Measurements from ENCODE around the gene PINLYP. TPM values are rescaled to one million over a fixed set of nuclear protein-coding genes. Genes with fewer than 3 reads are reported as not detected.

Gene PINLYP
- total and polyA plus RNA-seq, 2 of the 13 experiments (the other 11 are each of a cell fraction or from before 2014, with no cell fraction given) = 0.21 to 0.24 TPM

- no peak for FAIRE-seq
- H3K9ac ChIP-seq (ENCODE audit: insufficient read depth, low read depth, low read length) = no peak overlapping the region
- no peak overlapping the region for H2AFZ ChIP-seq (ENCODE audit: low read length)
- H3K27ac ChIP-seq (ENCODE audit: extremely low read length, insufficient read depth, low read length) = no peak overlapping the region
- DNase-seq (ENCODE audit: low spot score) = no peak
- H3K9me3 ChIP-seq (ENCODE audit: low read length) = no peaks in the 10 kb centered on the region
- H3K79me2 ChIP-seq (ENCODE audit: insufficient read depth, low read length) = peaks cover 4% of the 10 kb centered on the region
- no peak for ATAC-seq
- peaks cover 3% of the 10 kb centered on the region in 2 experiments; a peak in 4 of 5 replicates for H3K36me3 ChIP-seq (replicated peaks in 1 of 2; ENCODE audit: control insufficient read depth in 1 of 2, insufficient read depth in 2 of 2, low read length in 2 of 2)
- CTCF ChIA-PET (ENCODE audit: low intra/inter-chr PET ratio, low total read pairs) = no interaction called here
- POLR2A ChIA-PET = no interaction called here
- H3K4me3 ChIP-seq (replicated peaks in 1 of 3; ENCODE audit: insufficient read depth in 1 of 3, low read depth in 2 of 3, low read length in 3 of 3) = no peak overlapping the region
- intact Hi-C loops (cut with micrococcal nuclease; ENCODE audit: unreplicated experiment) = loop anchor here (10.0 kb wide), 1 partner anchor 65 kb away; the partner anchor contains the start of gene ETHE1
- H3K27me3 ChIP-seq (ENCODE audit: control insufficient read depth in 1 of 2, insufficient read depth in 2 of 2, low read length in 2 of 2) = no peaks in the 10 kb centered on the region
- H4K20me1 ChIP-seq (ENCODE audit: insufficient read depth, low read length) = peaks cover 2% of the 10 kb centered on the region; the same call in 1 of the 2 replicates
- no TSS peak for BruUV-seq (replicated peaks)
- TF ChIP-seq ZNF768 (CRISPR knock-in tag; IDR thresholded peaks at IDR 0.05) (no peak), TIGD3 (CRISPR knock-in tag; IDR thresholded peaks at IDR 0.05; ENCODE audit: borderline replicate concordance) (no peak), YY1 (IDR thresholded peaks at IDR 0.05; ENCODE audit: insufficient read depth, insufficient replicate concordance, low read depth, low read length) (no peak), MED1 (CRISPR knock-in tag; IDR thresholded peaks at IDR 0.05) (no peak), HINFP (CRISPR knock-in tag; IDR thresholded peaks at IDR 0.05; ENCODE audit: low read depth) (no peak), MEIS2 (CRISPR knock-in tag; IDR thresholded peaks at IDR 0.05) (no peak), MXD1 (CRISPR knock-in tag; IDR thresholded peaks at IDR 0.05) (no peak), ZNF121 (CRISPR knock-in tag; IDR thresholded peaks at IDR 0.05) (no peak), ZFP91 (CRISPR knock-in tag; IDR thresholded peaks at IDR 0.05; ENCODE audit: borderline replicate concordance) (no peak)
- peaks cover 23% of the 10 kb centered on the region for H3K4me1 ChIP-seq (ENCODE audit: insufficient read depth, low read length)
- WGBS (ENCODE audit: low lambda C conversion rate) = 95% methylated on average over 6 of the region's 6 CpGs
- in situ Hi-C loops (cut with HindIII; ENCODE audit: extremely low pct_ligation_motif_present, low pct_unique_long_range_greater_than_20kb) = no loop called here
- H3K4me2 ChIP-seq (ENCODE audit: low read depth, low read length) = no peak overlapping the region
Measured at GRCh38 chr19:43589678-43590077, 14.1 kb downstream of the PINLYP start.

Measured in HepG2 (cell line).